CD4-positive, alpha-beta T cell treated with Interleukin-17A for 1 hour (primary cell): Measurements from ENCODE around the gene CACNA1D.

ENCODE experiments used
- DNase-seq: peaks from one replicate; pipeline ENCODE4 v3.0.0-alpha.2; 2020

Gene CACNA1D

DNA sequence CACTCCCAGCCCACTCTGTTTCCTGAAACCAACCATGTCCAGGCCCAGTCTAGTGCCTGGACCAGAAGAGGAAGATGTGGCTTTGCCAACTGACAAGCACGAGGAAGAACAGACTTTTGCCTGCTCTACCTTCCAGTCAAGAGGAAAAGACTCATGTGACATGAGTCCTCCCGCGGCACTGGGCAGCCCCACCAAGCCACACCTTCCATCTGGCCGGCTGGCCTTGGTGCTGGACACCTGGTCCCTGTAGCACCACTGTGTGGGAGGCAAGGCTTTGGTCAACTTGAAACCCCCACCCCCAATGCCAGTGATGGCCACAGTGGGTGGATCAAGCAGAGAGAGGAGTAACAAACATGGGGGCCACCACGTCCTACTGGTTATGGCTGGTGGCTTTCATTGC, 339.3 kb downstream of the CACNA1D start:
- no peak for DNase-seq

DNA sequence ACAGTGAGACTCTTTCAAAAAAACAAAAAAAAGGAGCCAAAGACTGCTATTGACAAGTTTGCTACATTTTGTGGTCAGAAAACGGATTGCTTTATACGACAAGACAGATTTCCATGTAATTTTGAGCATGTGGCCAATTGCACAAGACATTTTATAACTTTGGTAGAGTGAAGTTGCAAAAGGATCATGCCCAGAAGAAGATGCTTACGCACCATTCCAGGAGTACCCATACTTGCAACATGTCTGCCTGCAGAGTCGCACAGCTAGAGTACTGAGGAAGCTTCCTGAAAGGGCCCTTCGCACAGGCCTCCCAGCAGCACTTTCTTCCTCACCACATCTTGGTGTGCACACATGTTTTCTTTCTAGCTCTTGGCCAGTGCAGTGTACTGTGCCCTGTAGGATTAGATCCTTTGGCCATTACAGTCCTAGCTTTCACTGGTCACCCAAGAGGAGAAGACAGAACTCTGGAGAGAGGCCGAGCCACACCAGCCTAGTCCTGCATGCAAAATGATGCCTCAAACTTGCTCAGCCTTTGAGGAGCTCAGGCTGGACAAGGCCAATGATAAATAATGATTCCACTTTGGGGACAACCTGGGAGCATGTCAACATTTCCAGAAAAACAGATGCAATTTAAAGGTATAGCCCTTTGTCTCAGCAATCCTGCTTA, 340.2 kb downstream of the CACNA1D start:
- DNase-seq: no peak

DNA sequence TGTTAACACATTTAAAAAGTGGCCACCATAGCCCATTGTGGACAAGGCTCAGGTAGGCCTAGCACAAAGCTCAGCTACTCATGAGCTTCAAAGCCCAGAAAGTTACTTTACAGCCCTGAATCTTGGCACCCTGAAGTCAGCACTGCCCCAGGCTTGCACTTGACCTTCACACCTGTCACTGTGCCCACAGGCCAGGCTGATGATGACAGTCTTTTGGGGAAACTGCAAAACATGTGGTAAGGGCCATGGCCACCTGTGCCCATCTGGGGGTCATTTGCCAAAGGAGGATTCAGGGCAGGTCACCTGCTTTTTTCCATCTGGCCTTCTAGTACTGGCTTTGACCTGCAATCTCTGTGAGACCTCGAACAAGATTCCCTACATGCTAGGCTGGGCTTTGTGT, 340.8 kb downstream of the CACNA1D start:
- no peak for DNase-seq

DNA sequence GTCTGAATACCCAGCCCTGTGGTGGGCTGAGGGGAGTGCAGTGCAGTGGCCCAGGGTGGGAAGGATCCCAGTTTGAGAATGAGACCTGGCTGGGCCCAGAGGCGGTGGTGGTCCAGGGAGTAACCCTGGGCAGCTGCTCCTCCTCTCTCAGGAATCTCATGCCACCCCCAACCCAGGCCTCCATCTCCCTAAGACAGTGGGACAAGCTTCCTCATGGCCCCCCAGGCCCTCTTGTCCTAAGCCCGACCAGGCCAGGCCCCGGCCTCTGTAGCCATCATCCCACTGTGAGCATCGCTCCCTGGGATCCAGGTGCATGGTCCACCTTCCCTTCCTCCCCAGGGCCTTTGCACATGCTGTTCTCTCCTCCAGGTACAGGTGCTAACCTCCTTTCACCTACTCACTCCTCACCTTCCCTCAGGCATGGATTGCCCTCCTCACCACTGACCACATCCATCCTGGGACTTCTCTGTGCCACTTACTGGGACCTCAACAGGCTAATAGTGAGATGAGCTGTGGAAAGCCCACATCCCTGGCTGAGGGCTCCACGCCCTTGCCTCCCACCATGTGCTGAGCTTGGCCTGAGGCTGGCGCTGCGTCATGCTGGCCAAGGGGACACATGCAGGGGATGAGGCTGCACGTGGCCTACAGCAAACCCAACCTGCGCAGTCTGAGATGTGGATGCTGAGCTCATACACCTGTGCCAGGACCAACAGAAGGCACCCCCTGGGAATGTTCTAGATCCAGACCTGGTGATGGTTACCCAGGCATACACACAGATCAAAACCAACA, 341.9 kb downstream of the CACNA1D start:
- DNase-seq: no peak

DNA sequence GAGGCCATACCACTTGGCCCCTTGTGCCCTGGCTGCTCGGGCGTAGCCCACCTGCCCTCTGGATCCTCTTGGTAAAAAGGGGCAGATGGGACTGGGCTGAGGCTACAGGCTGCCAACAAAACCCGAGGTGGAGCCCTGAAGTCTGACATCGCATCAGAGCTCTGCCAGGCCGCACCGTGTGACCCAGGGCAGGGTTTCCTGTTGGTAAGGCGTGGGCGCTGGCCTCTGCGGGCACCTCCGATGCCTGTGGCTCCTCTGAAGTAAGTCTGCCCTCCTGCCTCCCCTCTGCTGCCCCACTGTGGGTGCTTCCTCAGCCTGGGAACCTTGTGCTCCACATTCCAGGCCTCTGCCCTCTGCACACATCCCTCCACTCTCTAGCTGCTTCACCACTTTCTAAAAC, 342.9 kb downstream of the CACNA1D start:
- no peak for DNase-seq

DNA sequence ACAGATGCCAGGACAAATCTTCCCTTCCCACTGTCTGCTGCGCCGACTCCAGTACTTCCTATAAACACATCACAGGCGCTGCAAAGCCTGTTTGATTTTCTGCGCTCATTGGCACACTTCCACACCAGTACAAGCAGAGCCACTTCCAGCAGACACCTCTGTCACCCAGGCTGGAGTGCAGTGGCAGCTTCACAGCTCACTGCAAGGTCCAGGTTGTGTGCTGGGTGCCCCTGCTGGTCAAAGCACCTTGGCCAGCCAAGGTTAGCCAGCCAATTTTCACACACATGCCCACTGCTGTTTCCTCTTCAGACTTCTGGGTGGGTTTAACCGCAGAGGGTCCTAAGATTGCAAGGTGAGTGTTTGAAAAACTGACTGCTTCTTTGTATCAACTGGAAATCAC, 346.9 kb downstream of the CACNA1D start:
- DNase-seq: no peak

DNA sequence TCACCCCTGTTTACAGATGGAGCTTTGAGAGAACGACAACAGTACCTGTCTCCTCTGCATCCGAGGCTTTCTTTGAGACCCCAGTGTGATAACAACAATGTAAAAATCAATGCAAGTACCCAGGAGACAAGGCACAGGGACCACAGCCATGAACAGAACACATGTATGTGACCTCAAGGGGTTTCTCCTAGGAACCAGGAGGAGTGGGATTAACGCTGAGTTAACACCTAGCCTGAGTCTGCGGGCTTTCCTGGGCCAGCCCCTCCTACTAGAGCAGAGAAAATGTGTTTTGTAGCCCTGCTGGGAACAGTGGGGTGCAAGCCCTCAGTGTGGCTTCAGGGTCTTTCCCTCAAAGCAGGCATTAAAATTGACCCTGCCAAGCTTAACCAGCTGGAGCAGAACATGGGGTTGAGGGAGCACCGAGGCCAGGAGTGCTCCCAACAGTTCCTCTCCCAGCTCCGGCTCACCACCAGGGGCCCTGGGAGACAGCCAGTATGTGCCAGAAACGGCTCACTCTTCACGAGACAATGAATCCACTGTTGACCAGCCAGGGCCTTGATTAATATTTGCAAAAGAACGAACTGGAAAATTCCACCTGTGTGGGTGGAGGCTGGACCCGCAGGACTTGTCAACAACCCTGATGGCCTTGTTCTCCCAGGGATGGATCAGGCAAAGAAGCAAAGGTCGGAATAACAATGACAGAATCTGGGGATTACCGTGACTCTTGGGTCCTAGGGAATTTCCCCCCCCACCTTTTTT, 348.2 kb downstream of the CACNA1D start:
- DNase-seq: no peak

DNA sequence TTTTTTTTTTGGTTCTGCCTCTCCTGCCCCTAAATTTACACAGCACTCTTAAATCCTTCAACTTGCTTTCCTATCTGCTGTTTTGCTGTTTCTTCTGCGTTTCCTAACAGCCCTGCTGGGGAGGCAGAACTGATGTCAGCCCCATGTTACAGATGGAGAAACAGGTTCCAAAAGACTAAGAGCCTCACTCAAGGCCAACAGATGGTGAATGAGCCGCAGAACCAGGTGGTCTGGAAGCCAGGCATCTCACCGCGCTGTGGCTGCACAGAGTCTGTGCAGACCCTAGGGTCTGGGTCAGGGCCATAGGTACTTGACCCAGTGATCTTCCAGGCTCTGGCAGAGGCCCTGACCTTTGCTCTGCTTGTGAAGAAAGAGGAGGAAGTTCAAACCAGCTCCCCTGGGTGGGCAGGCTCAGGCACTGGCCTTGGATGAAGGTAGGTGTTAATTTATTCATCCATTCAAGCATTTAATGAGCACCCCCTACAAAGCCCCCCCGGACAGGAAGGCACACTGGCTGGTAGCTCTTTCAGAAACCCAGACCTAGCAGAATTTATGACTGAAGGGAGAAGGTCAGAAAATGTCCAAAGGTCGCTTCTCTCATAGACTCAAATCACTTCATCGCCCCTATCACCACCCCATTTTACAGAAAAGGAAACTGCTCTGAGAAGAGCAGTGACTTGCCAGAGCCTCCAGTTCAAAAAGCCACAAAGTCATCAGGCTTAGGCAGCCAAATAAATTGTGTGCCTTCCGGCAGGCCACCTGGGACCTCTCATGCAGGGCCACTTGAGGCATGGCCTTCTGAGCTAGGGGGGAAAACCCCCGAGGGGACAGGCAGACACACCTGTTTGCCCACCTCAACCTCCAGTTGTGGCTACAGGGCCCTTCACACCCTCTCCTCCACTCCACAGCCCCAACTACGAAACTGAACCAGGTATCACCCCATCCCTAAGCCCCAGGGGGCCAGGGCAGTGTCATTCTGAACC, 349.1 kb downstream of the CACNA1D start:
- DNase-seq: no peak

DNA sequence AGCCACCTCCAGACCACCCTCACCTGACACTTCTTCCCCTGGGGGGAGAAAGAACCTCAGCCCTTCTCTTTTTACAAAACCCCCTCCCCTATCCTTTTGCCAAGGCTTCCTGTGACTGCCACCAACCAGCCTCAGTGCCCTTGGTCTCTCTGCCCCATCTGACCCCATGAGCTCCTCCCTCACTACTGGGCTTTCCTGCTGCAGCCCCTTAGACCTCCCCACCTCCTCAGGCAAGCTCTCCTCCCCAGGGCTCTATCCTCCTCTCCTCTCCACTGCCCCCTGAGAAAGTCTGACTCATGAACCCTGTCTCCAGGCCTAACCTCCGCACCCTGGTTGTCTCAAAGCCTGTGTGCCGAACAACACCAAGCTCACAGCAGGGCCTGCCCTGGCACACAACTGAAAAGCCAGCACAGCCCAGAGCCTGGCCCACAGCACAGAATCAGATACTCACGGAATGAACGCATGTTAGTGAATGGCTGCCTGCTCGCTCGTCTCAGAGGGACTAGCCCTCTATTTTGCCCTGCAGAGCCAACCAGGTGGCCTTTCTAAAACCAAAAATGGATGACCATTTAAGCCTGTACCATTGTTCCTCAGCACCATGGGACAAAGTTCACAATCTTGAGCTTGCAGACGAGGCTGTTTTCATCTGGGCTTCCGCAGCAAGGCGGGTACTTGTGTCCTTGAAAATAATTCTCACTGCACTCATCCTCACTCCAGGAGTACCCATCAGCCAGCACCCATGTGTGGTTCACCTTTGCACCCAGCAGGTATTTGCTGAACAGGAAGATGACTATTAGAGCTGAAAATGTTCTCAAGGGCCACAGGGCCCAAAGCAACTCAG, 350.1 kb downstream of the CACNA1D start:
- no peak for DNase-seq

DNA sequence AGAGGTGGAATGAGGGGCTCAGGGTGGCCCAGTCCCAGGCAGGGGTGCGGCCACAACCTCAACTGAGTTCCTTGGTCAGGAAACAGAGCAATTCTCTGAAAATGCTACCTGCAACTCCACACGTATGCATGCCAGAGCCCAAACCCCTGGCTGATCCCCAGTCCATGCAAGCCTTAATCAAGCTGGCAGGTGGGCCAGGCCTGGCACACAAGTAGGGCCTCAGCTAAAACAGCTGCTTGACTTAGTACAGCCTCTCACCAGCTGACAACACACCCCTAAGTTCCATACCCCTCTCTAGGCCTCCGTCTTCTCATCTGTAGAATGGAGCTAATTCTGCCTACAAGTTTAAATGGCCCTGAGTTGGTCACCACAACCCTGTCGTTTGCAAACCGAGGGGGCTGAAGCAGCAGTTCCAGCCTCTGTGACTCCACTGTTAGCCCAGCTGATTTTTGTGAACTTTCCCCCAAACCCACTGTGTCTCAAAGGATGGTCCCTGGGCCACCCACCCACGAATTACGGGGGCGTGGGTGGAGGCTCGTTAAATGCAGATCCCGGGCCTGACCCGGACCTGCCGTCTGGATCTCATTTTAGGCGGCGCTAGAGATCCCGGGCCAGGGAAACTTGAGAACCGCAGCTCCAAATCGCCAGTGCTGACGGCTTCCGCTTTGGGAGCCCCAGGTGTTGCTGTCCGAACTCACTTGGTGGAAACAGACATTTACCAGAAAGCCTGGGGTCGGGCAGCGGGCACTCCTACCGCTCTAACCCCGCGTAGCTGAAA, 350.9 kb downstream of the CACNA1D start:
- no peak for DNase-seq

DNA sequence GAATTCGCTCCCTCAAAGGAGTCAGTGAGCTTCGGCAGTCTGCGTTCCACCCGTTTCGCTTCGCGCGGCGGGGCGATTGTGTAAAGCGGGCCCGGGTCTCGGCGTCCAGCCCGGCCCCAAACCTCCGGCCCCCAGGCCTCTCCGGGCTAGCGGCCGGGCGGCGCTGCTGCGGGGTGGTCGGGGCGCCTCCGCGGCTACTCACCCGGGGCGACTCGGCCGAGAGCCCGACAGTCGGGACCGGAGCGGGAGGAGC, 351.4 kb downstream of the CACNA1D start:
- no peak for DNase-seq

DNA sequence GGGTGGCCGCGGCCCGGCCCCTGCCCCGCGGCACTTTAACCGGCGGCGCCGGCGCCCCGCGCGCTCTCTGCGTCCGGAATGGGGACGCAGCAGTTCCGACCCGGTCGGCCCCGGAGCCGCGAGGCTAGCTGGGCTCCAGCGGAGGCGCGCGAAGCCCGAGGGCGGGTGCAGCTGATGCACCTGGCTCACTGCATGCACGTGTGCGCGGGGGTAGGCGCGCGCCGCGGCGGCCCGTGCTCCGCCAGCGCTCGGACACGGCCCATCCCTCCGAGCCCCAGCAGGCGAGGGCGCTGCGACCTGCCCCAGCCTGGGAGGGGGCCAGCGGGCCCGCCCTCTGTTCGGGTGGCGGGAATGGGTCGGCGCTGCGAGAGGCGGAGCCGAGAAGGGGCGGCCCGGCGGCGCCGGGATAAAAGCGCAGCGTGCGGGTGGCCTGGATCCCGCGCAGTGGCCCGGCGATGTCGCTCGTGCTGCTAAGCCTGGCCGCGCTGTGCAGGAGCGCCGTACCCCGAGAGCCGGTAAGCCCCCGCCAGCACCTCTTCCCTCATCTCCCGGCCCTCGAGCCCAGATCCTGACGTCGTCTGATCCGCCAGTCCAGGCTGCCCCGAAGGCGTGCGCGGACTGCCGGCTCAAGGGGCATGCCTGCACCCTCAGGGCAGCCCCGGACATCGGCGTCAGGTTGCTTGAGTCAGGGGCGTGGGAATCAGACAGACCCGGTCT, 351.9 kb downstream of the CACNA1D start, which contains the start of the genes CHDH and IL17RB:
Gene CHDH (minus strand): TSS at position 286 of the 717 bp plus-strand sequence. CDS start 22,411 bp downstream, outside the sequence.
Gene IL17RB (plus strand): TSS at position 435 of the 717 bp plus-strand sequence. CDS start 21 bp downstream, at position 456.
- no peak for DNase-seq

DNA sequence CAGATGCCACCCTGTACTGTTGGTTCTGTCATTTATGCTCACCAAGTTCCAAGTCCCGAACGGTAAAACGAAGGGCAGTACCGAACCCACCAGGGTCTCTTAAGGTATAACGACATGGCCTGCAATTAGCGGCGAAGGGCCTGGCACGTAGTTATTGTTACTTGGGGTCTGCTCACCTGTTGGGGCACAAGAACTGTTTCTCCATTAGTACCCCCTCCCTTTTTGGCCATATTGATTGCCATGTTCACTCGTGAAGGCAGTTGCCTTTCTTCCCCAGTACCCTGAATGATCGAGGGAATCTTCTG, 352.4 kb downstream of the CACNA1D start:
- no peak for DNase-seq

DNA sequence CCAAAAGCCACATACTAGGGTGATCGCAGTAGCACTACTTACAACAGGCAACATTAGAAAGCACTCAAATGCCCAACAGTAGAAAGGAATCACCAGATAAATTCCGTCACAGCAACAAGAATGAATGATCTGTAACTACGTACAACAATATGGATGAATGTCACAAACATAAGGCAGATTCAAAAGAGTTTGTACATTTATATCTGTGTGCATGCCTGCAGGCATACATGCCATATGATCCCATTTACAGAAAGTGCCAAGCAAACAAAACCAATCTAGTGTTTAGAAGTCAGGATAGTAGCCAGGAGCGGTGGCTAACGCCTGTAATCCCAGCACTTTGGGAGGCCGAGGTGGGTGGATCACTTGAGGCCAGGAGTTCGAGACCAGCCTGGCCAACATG, 355.5 kb downstream of the CACNA1D start:
- DNase-seq: no peak

DNA sequence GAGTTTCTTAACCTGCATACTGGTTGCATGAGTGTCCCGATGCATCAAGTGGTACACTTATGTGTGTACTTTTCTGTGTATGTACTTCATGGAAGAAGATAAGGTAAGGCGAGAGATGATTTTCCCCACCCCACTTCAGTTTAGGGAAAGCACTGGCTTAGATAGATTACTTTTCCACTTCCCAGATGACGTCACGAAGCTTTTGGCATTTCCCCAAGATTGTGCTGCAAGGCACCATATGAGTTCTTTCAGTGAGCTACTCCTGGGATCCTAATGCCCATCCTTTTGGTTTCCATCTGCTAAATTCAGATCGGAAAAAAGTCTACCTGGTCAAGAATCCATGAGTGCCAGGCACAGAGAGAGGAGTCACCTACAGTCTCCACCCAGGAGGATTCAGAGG, 356.5 kb downstream of the CACNA1D start:
- no peak for DNase-seq

DNA sequence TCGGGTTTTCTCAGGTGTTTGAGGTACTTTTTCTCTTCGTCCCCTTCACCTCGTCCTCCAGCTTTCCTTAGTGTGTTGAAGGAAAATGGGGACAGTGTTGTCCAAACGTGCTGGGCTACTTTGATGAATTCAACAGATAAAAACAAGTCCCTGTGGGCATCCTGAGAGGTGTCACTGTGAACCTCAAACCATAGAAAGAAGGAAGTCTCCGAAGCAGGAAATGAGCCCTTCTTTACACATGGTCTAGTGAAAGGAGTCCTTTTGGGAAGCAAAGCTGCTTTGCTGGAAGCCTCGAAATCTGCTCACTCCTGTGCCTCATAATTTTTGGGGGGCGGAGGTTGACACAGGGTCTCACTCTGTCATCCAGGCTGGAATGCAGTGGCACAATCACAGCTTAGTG, 362.6 kb downstream of the CACNA1D start:
- no peak for DNase-seq

DNA sequence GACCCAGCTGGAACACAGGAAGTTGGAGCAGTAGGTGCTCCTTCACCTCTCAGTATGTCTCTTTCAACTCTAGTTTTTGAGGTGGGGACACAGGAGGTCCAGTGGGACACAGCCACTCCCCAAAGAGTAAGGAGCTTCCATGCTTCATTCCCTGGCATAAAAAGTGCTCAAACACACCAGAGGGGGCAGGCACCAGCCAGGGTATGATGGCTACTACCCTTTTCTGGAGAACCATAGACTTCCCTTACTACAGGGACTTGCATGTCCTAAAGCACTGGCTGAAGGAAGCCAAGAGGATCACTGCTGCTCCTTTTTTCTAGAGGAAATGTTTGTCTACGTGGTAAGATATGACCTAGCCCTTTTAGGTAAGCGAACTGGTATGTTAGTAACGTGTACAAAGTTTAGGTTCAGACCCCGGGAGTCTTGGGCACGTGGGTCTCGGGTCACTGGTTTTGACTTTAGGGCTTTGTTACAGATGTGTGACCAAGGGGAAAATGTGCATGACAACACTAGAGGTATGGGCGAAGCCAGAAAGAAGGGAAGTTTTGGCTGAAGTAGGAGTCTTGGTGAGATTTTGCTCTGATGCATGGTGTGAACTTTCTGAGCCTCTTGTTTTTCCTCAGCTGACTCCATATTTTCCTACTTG, 363.8 kb downstream of the CACNA1D start:
- DNase-seq: no peak

DNA sequence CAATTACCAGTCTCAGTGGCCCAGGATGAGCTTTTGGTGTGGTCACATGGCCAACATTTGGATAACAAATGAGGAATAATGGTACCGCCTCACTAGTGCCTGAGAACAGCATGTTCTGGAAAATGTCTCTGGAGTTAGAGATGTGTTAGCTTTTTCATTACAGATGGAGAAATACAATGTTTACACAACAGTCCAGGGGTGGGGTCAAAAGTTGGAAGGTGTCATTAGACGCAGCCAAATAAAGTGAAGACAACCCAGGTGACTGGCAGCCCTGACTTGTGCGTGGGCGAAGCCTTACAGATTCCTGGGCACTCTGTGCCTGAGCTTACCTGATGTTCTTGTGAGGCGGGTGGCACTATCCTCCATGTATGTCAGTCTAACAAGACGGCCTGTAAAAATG, 364.8 kb downstream of the CACNA1D start:
- no peak for DNase-seq

DNA sequence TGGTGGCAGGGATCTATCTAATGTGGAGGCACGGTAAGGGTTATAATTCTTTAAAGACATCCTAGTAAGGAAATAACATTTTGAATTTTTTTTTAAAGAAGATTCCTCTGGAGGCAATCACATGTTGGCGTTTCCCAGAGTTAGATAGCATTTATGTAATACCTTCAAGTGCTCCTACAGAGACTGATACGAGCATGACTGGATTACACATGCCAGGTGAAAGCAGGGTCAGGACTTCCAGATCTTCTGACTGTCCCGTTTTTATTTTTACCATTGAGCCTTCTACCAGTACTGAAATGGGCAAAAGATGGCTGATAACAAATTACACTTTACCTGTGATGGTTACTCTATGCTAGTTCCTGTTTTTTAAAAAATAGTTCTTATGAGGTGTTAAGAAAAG, 365.8 kb downstream of the CACNA1D start:
- DNase-seq: no peak

DNA sequence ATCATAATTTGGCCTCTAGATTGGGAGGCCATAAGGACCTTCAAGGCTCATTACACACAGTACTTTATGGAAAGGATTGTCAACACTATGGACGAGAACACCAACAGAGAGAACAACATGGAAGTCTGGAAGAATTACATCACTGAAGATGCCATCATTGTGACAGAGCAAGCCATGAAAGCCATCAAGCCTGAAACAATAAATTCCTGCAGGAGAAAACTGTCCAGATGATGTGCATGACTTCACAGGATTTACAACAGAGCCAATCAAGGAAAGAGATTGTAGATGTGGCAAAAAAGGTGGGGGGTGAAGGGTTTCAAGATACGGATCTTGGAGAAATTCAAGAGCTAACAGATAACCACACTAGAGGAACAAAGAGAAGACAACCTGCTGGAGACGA, 367.8 kb downstream of the CACNA1D start:
- DNase-seq: no peak
